ENCODE data around the gene C3orf20.

The C3orf20 gene

DNA sequence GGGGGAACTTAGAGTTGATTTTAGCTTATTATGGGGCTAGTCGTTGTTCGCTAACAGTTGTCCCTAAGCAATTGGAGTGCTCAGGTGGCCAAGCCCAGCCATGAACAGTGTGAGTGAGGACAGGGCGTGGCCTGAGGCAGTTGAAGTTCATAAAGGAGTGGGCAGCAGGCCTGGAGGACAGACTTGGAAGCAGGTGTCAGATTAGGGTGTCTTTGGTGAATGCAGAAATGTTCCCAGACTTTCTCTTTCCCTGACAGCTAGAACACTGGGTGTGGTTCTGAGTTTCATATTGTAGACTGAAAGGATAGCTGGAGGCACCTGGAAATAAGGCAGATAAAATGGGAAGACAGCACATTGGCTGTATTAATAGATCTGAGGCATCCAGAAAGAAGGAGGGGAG lies 84.0 kb downstream of the C3orf20 start:
- no peak for DNase-seq (ENCODE audit: low spot score)

DNA sequence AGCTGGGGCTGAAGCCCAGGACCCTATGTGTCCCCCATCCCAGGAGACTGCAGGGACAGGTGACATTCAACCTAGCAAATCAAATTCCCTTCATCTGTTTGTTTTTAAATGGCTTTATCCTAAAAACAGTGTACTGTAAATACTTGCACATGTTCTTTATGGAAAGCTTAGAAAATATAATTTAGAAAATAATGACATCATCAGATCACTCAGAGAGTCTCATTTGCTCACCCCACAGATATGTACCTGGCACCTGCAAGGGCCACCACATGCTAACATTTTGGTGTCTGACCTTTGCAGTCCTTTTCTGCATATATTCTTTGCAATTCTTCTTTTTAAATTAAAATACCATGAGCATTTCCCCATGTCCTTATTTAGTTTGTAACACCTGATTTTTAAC lies 85.2 kb downstream of the C3orf20 start:
- no peak for DNase-seq (ENCODE audit: low spot score)

GRCh38 chr3:14761121-14761672 lies 86.3 kb downstream of the C3orf20 start:
- no peak for DNase-seq (ENCODE audit: low spot score)

DNA sequence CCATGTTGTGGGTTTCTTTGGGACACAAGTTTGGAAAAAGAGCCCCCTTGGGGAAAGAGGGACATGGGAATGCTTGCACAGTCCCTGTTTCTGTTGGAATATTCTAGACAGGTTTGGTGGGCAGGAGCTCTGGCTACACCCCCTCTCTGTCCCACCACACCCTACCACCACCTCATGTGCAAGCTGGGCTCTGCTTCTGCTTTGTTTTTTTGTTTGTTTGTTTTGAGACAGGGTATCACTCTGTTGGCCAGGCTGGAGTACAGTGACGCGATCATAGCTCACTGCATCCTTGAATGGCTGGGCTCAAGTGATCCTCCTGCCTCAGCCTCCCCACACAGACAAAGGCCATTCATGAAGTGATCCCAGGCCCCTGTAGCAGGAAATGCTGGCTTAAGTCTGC lies 86.9 kb downstream of the C3orf20 start:
- no peak for DNase-seq (ENCODE audit: low spot score)

- no peak for DNase-seq (ENCODE audit: low spot score)
Observed at GRCh38 chr3:14762701-14763100, 87.8 kb downstream of the C3orf20 start.

GRCh38 chr3:14764331-14765059 lies 89.6 kb downstream of the C3orf20 start:
- no peak for DNase-seq (ENCODE audit: low spot score)

DNA sequence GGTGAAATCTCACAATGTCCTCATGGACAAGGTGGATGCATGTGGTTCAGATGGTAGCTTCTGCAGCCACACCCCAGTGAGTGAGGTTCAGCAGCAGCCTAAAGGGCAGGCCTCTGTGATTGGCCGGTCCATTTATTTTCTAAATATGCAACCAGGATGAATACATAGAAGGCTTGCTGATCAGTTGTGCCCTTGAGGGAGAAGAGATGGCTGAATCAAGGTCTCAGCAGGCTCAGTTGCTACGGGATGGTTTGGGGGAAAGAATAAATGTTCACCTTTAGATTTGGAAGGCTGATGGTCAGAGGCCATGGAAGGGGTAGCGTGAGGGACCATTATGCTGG lies 90.1 kb downstream of the C3orf20 start:
- DNase-seq (ENCODE audit: low spot score) = no peak

DNA sequence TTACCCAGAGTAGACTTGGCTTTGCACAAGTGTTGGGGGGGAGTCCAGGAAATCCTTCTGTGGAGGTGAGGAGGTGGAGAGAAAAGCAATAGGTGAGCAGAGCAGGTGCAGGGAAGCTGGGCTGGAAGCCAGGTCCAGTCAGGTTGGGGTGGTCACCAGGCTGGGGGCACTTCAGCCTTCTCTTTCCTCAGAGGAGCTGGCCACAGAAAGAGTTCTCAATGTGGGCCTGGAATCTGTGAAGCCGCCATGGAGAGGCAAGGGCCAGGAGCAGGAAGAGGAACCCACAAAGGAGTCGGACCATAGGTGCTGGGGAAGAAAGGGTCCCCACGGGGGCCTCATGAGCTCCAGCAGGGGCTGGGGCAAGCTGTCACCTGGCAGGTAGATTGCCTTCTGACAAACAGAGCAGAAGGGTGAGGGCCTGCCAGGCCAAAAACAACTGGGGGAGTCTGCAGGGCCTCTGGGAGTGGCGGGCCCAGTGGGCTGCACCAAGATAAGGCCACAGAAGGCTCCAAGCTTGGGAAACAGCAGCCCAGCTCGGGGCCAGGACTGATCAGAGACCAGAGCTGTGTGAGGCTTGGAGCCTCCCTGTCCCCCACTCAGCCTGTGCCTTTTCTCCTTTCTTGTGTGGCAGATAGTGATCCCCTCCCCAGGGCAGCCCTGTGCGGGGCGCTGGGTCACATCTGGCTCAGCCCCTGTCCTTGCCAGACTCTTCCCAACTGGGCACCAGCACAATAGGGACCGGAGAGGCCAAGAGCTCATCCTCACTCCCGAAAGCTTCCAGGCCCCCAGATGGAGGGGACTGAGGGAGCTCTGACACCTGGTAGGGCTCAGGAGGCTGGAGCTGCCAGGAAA lies 90.9 kb downstream of the C3orf20 start:
- DNase-seq (ENCODE audit: low spot score) = no peak

DNA sequence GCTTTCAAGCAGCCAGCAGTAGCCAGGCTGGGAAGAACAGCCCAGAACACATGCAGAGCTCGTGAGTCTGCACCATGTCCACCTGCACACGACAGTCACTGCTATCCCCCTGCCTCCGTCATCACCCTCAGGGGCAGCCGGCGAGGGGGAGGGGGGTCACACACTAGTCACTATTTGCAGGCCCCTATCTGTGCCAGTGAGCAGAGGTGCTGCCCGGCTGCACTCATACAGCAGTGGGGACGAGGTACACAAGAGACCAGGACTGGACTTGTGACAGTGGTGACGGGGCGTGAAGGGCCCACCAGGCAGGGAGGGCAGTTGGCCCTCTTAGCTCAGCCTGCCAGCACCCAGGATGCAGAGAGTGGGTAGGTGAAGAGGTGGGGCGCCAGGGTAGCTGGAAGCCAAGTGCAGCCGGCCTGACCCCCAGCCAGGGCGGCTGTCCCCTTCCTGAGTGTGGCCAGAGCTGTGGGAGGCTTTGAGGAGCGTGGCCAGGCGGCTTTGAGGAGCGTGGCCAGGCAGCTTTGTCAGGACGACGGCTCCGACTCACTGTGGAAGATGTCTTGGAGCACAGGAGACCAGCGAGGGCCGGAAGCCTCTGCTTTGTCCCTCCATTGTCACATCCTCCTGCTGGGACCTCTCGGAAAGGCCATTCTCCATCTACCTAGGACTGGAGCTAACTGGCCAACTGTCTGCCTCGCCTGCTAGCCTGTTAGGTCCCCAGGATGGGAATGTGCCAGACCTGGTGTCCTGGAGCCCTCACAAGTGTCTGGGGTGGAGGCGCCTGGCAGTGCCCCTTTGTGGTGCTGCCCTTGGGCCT lies 91.7 kb downstream of the C3orf20 start:
- no peak for DNase-seq (ENCODE audit: low spot score)

- DNase-seq (ENCODE audit: low spot score) = no peak
Observed at GRCh38 chr3:14767245-14768051, 92.5 kb downstream of the C3orf20 start.

DNA sequence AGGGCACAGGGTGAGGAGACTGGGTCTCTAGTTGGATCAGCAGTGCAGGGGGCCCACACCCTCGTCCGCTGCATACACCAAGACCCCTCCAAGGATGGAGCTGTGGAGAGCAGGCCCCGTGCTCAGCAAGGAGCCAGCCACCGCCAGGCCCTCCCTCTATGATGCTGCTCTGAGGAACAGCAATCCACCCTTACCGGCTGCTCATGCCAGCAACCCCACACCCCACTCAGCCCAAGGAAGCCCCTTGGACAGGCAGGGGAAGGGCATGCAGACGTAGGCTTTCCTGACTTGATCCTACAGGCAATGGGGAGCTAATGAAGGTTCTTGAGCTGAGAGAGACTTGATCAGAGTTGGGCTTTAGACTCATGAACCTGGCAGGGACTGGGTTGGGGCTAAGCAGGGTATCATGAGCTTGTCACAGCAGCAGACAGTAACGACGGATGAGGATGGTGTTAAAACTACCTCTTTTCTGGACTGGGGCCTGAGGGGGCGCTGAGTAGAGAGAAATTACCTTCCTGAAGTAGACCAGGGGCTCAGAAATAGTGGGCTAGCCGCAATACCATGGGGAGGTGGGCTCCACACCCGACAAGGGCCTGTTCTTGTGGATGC lies 93.3 kb downstream of the C3orf20 start:
- DNase-seq (ENCODE audit: low spot score) = peak; percentile 7

GRCh38 chr3:14768881-14769280 lies 93.9 kb downstream of the C3orf20 start:
- DNase-seq (ENCODE audit: low spot score) = no peak

DNA sequence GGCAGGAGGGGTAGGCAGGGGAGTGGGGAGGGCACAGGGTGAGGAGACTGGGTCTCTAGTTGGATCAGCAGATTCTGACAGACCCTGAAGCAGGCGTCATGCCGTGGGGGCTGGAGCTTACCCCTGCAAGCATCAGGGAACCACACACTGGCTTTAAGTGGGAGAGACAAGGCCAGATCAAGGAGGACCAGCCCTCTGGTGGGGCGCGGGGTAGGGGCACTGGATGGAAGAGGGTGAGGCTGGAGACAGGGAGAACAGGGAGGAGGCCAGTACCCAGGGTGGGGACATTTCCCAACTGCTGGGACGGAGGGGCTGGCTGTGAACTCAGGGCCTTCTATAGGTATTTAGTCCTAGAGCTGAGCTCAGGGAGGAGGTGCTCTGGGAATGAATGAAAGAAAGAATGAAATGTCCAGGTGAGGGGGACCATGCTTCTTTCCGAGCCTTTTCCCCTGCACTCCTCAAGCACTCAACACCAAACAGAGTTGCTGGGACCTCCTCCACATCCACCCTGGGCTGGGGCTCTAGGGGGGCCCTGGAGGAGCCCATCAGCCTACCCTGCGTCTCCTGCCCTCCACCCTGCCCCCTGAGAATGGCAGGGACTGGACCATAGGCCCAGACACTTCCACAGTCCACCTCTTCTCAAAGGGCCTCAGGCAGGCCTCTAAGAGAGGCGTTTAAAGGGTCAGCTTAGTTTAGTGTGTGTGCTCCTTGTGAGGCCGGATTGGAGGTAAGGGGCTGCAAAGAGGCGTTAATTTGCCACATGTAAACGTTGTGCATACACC lies 94.8 kb downstream of the C3orf20 start:
- DNase-seq (ENCODE audit: low spot score) = no peak

DNA sequence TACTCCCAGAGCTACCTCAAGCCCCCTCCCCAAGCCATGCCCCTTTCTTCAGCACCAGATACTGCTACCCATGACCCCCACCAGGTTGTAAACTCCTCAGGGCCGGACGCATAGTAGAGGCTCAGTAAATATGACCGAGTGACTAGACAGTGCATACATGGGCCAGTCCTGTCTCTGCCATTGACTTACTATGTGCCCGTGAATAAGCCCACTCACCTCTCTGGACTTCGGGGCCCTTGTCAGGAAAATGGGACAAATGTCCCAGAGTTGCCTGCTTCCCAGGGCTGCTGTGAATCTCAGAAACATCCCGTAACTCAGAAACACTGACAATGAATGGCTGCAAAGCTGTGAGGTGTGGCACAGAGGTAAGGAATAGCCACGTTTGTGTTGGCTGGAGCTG lies 95.7 kb downstream of the C3orf20 start:
- no peak for DNase-seq (ENCODE audit: low spot score)

- DNase-seq (ENCODE audit: low spot score) = no peak
Observed at GRCh38 chr3:14771593-14772497, 96.9 kb downstream of the C3orf20 start.

GRCh38 chr3:14772533-14773138 lies 97.7 kb downstream of the C3orf20 start:
- DNase-seq (ENCODE audit: low spot score) = no peak

DNA sequence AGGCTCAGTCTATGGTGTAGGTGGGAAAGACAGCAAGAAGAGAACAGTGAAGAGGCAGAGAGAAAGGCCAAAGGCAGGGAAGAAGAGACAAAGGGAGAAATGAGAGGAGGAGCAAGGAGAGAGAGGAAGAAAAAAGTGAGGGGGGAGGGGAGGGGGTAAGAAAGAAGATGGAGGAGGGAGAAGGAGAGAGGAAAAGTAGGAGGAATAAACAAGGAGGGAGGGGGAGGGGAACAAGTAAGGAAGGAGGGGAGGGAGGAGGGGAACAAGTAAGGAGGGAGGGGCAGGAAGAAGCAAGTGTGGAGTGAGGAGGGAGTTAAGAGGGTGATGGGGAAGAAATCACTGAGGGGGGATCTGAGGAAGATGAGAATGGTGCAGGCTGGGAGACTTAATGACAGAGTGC lies 98.3 kb downstream of the C3orf20 start:
- DNase-seq (ENCODE audit: low spot score) = no peak

DNA sequence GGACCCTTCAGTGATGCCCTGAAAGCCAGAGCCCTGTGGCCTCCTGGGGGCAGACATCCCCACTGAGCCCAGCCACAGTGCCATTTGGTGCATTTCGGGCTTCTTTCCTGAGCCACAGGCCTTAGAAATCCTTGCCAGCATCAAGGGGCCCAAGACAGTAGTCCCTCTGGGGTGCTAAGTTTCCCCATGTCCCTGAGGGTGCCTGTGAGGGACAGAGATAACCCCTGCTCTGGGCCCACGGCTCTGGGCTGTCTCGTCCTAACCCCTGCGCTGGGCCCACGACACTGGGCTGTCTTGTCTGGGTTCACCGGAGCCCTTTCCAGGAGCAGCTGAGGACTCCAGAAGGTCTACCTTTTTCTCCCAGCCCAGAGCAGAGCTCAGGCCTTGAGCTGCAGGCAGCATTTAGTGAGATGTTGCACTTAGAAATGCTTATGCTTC lies 98.8 kb downstream of the C3orf20 start:
- DNase-seq (ENCODE audit: low spot score) = no peak

DNA sequence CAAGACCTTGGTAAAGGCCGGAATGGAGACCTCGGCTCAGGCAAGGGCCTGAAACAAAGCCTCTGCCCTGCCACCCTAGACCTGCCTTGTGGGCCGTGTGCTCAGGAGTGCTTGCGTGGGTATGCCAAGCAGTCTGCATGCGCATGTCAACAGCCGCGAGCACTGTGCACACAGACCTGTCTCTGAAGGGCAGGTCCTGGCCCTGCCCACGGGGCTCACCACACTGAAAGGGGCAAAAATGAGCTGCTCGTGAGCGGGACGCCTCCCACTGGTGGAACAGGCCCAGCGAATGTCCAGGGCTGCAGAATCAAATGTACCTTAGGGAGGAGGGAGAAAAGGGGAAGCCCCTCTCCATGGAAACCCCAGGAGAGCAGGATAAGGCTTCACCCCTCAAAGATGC lies 99.5 kb downstream of the C3orf20 start:
- no peak for DNase-seq (ENCODE audit: low spot score)

Data from AG20443 (cell line).